SK-N-SH (cell line): ENCODE results near the gene ZSCAN20. TPM values are rescaled to one million over a fixed set of nuclear protein-coding genes. Genes with fewer than 3 reads are reported as not detected.
A peak's percentile ranks its signal among the peaks of the same experiment; 100 is the strongest.

Source experiments
- CTCF ChIA-PET: fragments of 300-600, 350-600 bp; formaldehyde crosslinking; extraction: SDS; loops from one replicate; lab custom pipeline; 2021; lab: Yijun Ruan, JAX
- POLR2A ChIA-PET: fragments of 350-600 bp; sonication (Branson Sonifier 250); formaldehyde crosslinking; extraction: SDS; loops from one replicate; lab custom pipeline; 2020; ENCODE audit warnings: antibody characterized with exemption, inconsistent platforms; lab: Yijun Ruan, JAX
- DNase-seq: peaks from one replicate; pipeline ENCODE4 v3.0.0; 2012
- H2AFZ ChIP-seq: fragments of 200-600 bp; sonication (generic); 2 replicates; pipeline ENCODE4 v1.8.1; 2016; ENCODE audit warnings: antibody characterized with exemption, mild to moderate bottlenecking, low read depth
- H3F3A ChIP-seq: fragments of 200-600 bp; sonication (generic); replicated peaks from 2 replicates; pipeline ENCODE3; 2016; ENCODE audit warnings: antibody characterized with exemption, mild to moderate bottlenecking; ENCODE audit not compliant: insufficient read depth
- H3K27ac ChIP-seq, 2 experiments: fragments of 200-500 bp in 1 of 2; fragments of 200-600 bp in 1 of 2; sonication (Bioruptor generic) in 1 of 2; sonication (generic), shearing (Covaris generic) in 1 of 2; 2 replicates each; pipeline versions ENCODE4 v1.5.1 to v1.6.1; 2014 to 2016; ENCODE audit warnings: low read depth in 2 of 2, inconsistent platforms in 1 of 2, low read length in 1 of 2, mild to moderate bottlenecking in 1 of 2, mixed read lengths in 1 of 2
- H3K27me3 ChIP-seq: fragments of 200-600 bp; sonication (generic), shearing (Covaris generic); 2 replicates; pipeline ENCODE4 v1.6.1; 2016; ENCODE audit warnings: mixed run types; ENCODE audit not compliant: insufficient read depth
- H3K36me3 ChIP-seq, 2 experiments: fragments of 200-500 bp in 1 of 2; fragments of 200-600 bp in 1 of 2; sonication (Bioruptor generic) in 1 of 2; sonication (generic) in 1 of 2; replicated peaks in 1 of 2; 2 replicates each; pipeline versions ENCODE3 to v1.5.1; 2014 to 2016; ENCODE audit warnings: low read length in 1 of 2, mild to moderate bottlenecking in 1 of 2; ENCODE audit not compliant: insufficient read depth in 2 of 2, control insufficient read depth in 1 of 2
- H3K4me1 ChIP-seq, 2 experiments: fragments of 200-500 bp in 1 of 2; fragments of 200-600 bp in 1 of 2; sonication (Bioruptor generic) in 1 of 2; sonication (generic), shearing (Covaris generic) in 1 of 2; 2 replicates each; pipeline versions ENCODE4 v1.5.1 to v1.6.1; 2014 to 2016; ENCODE audit warnings: low read depth in 1 of 2, low read length in 1 of 2, mixed run types in 1 of 2; ENCODE audit not compliant: insufficient read depth in 2 of 2, control insufficient read depth in 1 of 2
- H3K4me2 ChIP-seq: fragments of 200-600 bp; sonication (generic), shearing (Covaris generic); 2 replicates; pipeline ENCODE4 v1.6.1; 2017; ENCODE audit warnings: mixed run types
- H3K4me3 ChIP-seq, 2 experiments: fragments of 200-500 bp in 1 of 2; fragments of 200-600 bp in 1 of 2; sonication (Bioruptor generic) in 1 of 2; sonication (generic), shearing (Covaris generic) in 1 of 2; 2 replicates each; pipeline versions ENCODE4 v1.5.1 to v1.8.1; 2014 to 2016; ENCODE audit warnings: low read depth in 2 of 2, inconsistent platforms in 1 of 2, low read length in 1 of 2, mild to moderate bottlenecking in 1 of 2, mixed read lengths in 1 of 2, moderate library complexity in 1 of 2
- H3K79me2 ChIP-seq: fragments of 200-600 bp; sonication (generic); 2 replicates; pipeline ENCODE4 v1.8.1; 2017; ENCODE audit warnings: mild to moderate bottlenecking; ENCODE audit not compliant: insufficient read depth
- H3K9ac ChIP-seq: fragments of 200-600 bp; sonication (generic); 2 replicates; pipeline ENCODE4 v1.6.1; 2017; ENCODE audit warnings: mixed run types
- H3K9me2 ChIP-seq: fragments of 200-600 bp; sonication (generic); 2 replicates; pipeline ENCODE4 v1.6.1; 2017; ENCODE audit warnings: mixed run types
- H3K9me3 ChIP-seq: fragments of 200-600 bp; sonication (generic); 2 replicates; pipeline ENCODE4 v1.6.1; 2017; ENCODE audit warnings: mixed run types, mild to moderate bottlenecking, moderate library complexity
- H4K20me1 ChIP-seq: fragments of 200-600 bp; sonication (generic); 2 replicates; pipeline ENCODE4 v1.6.1; 2017; ENCODE audit warnings: mild to moderate bottlenecking, mixed run types; ENCODE audit not compliant: insufficient read depth
- ELF1 ChIP-seq: IDR thresholded peaks from 2 replicates; pipeline ENCODE4 v1.4.0; 2012
- EP300 ChIP-seq, 2 experiments: IDR thresholded peaks; 2 replicates each; pipeline versions ENCODE4 v1.4.0 to v1.6.1; 2012; ENCODE audit warnings: borderline replicate concordance in 1 of 2, low read depth in 1 of 2, low read length in 1 of 2
- FOXJ3 ChIP-seq: sonication (generic); formaldehyde crosslinking; IDR thresholded peaks from 2 replicates; pipeline ENCODE4 v1.5.1; 2020; ENCODE audit warnings: mild to moderate bottlenecking, missing genetic modification reagents
- GABPA ChIP-seq: IDR thresholded peaks from 2 replicates; pipeline ENCODE4 v1.4.0; 2012; ENCODE audit warnings: low read depth, mild to moderate bottlenecking
- GATA2 ChIP-seq: sonication (generic); formaldehyde crosslinking; IDR thresholded peaks from 2 replicates; pipeline ENCODE4 v1.5.0; 2020; ENCODE audit warnings: mild to moderate bottlenecking, missing genetic modification reagents
- NFIC ChIP-seq: IDR thresholded peaks from 2 replicates; pipeline ENCODE4 v1.4.0; 2012; ENCODE audit warnings: borderline replicate concordance
- POLR2AphosphoS5 ChIP-seq: IDR thresholded peaks from 2 replicates; pipeline ENCODE4 v1.6.1; 2012; ENCODE audit warnings: low read depth, low read length
- RAD21 ChIP-seq: IDR thresholded peaks from 2 replicates; pipeline ENCODE4 v1.6.1; 2012; ENCODE audit warnings: mild to moderate bottlenecking, low read length
- RCOR1 ChIP-seq: fragments of 150-350 bp; IDR thresholded peaks from 2 replicates; pipeline ENCODE4 v1.6.1; 2017; ENCODE audit warnings: antibody characterized with exemption, low read length
- SIN3A ChIP-seq: IDR thresholded peaks from 2 replicates; pipeline ENCODE4 v1.6.1; 2012; ENCODE audit warnings: low read depth, mild to moderate bottlenecking, low read length, moderate library complexity, borderline replicate concordance
- WGBS: methylation state at CpG from one replicate; pipeline ENCODE4 v1.1.6; 2017; ENCODE audit warnings: low lambda C conversion rate; 5-methylcytosine and 5-hydroxymethylcytosine counted together
- polyA plus RNA-seq, 3 experiments: library from polyadenylated mRNA; depleted of rRNA; stranded (reverse); fragments of >200 nt; gene quantifications; 2 replicates each; pipeline ENCODE4 v1.2.3, GENCODE V29; 2012
- TF ChIP-seq, protein P1 (sequence below): IDR thresholded peaks from 2 replicates; pipeline ENCODE4 v1.4.0; 2012; ENCODE audit warnings: low read depth
- TF ChIP-seq, protein P2 (sequence below): fragments of 150-350 bp; IDR thresholded peaks from 2 replicates; pipeline ENCODE4 v1.6.1; 2016; ENCODE audit warnings: mild to moderate bottlenecking, low read depth, low read length
- TF ChIP-seq, protein P3 (sequence below): IDR thresholded peaks from 2 replicates; pipeline ENCODE4; 2012
- TF ChIP-seq, protein P4 (sequence below): fragments of 150-350 bp; IDR thresholded peaks from 2 replicates; pipeline ENCODE4 v1.6.1; 2017; ENCODE audit warnings: antibody characterized with exemption, low read length, low read depth, borderline replicate concordance
- TF ChIP-seq, protein P5 (sequence below): IDR thresholded peaks from 2 replicates; pipeline ENCODE4 v1.4.0; 2012; ENCODE audit warnings: low read depth, borderline replicate concordance

The ZSCAN20 gene
- polyA plus RNA-seq, 1 of the 3 experiments (the other 2 are of a cell fraction) = 2.1 TPM

DNA sequence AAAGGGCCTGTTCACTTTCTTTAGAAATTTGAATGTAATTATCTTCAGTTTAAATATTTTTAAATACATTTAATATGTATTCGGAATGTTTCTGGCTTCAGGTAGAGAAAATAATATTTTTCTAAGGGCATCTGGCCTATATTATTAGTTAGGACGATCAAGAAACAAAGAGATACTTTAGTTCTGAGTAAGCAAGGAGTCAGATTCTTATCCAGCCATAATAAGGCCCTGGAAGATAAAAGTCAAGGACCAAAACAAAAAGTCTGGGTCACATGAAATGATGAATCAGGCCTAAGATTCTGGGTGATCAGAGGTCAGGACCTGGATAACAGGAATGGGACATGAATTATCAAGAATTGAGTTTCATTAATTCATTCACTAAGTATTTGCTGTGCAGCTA is 47.8 kb upstream of the ZSCAN20 start (continued):
- TF ChIP-seq NFIC = peak; percentile 27; the same call in 1 of the 2 replicates
- no peak for TF ChIP-seq RCOR1
- TF ChIP-seq, protein P1, sequence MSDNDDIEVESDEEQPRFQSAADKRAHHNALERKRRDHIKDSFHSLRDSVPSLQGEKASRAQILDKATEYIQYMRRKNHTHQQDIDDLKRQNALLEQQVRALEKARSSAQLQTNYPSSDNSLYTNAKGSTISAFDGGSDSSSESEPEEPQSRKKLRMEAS = no peak
- no peak for TF ChIP-seq FOXJ3
- TF ChIP-seq, protein P2, sequence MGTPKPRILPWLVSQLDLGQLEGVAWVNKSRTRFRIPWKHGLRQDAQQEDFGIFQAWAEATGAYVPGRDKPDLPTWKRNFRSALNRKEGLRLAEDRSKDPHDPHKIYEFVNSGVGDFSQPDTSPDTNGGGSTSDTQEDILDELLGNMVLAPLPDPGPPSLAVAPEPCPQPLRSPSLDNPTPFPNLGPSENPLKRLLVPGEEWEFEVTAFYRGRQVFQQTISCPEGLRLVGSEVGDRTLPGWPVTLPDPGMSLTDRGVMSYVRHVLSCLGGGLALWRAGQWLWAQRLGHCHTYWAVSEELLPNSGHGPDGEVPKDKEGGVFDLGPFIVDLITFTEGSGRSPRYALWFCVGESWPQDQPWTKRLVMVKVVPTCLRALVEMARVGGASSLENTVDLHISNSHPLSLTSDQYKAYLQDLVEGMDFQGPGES = no peak
- TF ChIP-seq, protein P3, sequence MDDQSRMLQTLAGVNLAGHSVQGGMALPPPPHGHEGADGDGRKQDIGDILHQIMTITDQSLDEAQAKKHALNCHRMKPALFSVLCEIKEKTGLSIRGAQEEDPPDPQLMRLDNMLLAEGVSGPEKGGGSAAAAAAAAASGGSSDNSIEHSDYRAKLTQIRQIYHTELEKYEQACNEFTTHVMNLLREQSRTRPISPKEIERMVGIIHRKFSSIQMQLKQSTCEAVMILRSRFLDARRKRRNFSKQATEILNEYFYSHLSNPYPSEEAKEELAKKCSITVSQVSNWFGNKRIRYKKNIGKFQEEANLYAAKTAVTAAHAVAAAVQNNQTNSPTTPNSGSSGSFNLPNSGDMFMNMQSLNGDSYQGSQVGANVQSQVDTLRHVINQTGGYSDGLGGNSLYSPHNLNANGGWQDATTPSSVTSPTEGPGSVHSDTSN = peak; percentile 53
- no peak for TF ChIP-seq POLR2AphosphoS5

DNA sequence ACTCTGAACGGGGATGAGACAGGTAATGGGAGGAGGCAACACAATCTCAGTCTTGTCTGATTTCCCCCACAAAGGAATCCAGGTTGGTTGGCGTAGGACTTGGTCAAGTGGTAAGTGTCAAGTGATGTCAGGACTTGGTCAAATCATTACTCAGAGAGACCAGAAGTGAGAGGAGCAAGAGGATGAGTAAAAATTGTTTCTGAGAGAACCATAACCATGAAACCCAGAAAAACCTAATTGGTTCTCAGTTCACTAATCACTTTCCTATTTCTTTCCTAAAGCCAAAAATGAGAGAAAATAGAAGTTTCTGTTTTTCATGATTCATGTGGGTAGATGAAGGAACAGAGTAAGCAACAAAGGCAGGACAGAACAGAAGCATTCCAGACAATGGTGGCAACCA is 46.5 kb upstream of the ZSCAN20 start:
- Histone ChIP-seq H3K4me1 (peaks cover 10 to 46% of the 10 kb centered on the region in 2 experiments), H3K27me3 (no peaks in the 10 kb centered on the region), H3F3A (peaks cover 37% of the 10 kb centered on the region), H3K9me3 (no peaks in the 10 kb centered on the region), H3K9me2 (no peaks in the 10 kb centered on the region), H3K9ac (no peak overlapping the region), H2AFZ (no peak overlapping the region), H3K36me3 (peaks cover 0 to 7% of the 10 kb centered on the region in 2 experiments), H4K20me1 (no peaks in the 10 kb centered on the region), H3K27ac (peak overlapping the region in 1 of 2 experiments; percentile 95; a peak in 1 of 4 replicates), H3K4me3 (no peak overlapping the region), H3K79me2 (peaks cover 34% of the 10 kb centered on the region), H3K4me2 (no peak overlapping the region)
- POLR2A ChIA-PET = no interaction called here
- CTCF ChIA-PET = interaction anchor here (0.7 kb wide), 1 partner anchor 131 kb away, joined by 3 read pairs; no protein-coding TSS in a partner anchor
- no peak for TF ChIP-seq EP300 (IDR thresholded peaks at IDR 0.05; ENCODE audit: borderline replicate concordance in 1 of 2, low read depth in 1 of 2, low read length in 1 of 2)
- TF ChIP-seq RAD21 = no peak
- no peak for TF ChIP-seq GABPA
- TF ChIP-seq NFIC = no peak
- TF ChIP-seq, protein P4, sequence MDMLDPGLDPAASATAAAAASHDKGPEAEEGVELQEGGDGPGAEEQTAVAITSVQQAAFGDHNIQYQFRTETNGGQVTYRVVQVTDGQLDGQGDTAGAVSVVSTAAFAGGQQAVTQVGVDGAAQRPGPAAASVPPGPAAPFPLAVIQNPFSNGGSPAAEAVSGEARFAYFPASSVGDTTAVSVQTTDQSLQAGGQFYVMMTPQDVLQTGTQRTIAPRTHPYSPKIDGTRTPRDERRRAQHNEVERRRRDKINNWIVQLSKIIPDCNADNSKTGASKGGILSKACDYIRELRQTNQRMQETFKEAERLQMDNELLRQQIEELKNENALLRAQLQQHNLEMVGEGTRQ = no peak
- DNase-seq = no peak
- 100% methylated on average over 2 of the region's 2 CpGs for WGBS

DNA sequence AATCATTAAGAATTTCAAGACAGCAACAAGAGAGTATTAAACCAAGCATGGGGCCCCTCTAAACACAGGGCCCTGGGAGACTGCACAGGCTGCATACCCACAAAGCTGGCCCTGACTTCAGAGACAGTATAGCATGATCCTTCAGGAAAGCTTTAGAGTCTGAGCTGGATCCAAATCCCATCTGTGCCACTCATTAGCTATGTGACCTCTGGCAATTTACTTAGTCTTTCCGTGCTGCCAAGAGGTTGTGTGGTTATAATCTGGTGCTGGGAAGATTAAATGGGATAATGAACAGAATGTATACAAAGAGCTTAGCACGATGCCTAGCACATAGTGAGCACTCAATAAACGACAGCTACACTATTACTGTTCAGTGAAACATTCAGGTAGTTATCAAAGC is 45.5 kb upstream of the ZSCAN20 start:
- Histone ChIP-seq H3K9me3 (no peaks in the 10 kb centered on the region), H3K9me2 (no peaks in the 10 kb centered on the region), H3F3A (peaks cover 27% of the 10 kb centered on the region), H3K9ac (no peak overlapping the region), H4K20me1 (no peaks in the 10 kb centered on the region), H3K79me2 (peaks cover 31% of the 10 kb centered on the region), H3K27ac (no peak overlapping the region), H3K27me3 (no peaks in the 10 kb centered on the region), H3K36me3 (peaks cover 0 to 7% of the 10 kb centered on the region in 2 experiments), H2AFZ (no peak overlapping the region), H3K4me3 (no peak overlapping the region), H3K4me2 (no peak overlapping the region), H3K4me1 (peaks cover 13 to 43% of the 10 kb centered on the region in 2 experiments)
- 73% methylated on average over 3 of the region's 3 CpGs for WGBS
- POLR2A ChIA-PET = no interaction called here
- CTCF ChIA-PET = interaction anchor here (1.5 kb wide), 1 partner anchor 131 kb away, joined by 7 read pairs; no protein-coding TSS in a partner anchor
- DNase-seq = no peak
- no peak for TF ChIP-seq SIN3A
- TF ChIP-seq, protein P5, sequence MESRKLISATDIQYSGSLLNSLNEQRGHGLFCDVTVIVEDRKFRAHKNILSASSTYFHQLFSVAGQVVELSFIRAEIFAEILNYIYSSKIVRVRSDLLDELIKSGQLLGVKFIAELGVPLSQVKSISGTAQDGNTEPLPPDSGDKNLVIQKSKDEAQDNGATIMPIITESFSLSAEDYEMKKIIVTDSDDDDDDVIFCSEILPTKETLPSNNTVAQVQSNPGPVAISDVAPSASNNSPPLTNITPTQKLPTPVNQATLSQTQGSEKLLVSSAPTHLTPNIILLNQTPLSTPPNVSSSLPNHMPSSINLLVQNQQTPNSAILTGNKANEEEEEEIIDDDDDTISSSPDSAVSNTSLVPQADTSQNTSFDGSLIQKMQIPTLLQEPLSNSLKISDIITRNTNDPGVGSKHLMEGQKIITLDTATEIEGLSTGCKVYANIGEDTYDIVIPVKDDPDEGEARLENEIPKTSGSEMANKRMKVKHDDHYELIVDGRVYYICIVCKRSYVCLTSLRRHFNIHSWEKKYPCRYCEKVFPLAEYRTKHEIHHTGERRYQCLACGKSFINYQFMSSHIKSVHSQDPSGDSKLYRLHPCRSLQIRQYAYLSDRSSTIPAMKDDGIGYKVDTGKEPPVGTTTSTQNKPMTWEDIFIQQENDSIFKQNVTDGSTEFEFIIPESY = no peak
- no peak for TF ChIP-seq GATA2 (CRISPR knock-in tag)
- TF ChIP-seq RCOR1 = no peak
- TF ChIP-seq RAD21 = no peak
- no peak for TF ChIP-seq NFIC
- TF ChIP-seq, protein P1 = no peak
- TF ChIP-seq, protein P4 = no peak
- no peak for TF ChIP-seq ELF1
- TF ChIP-seq FOXJ3 = no peak
